Heart left ventricle (tissue), 16 donors: ENCODE results near the gene SEPTIN1. TPM values are rescaled to one million over a fixed set of nuclear protein-coding genes. Genes with fewer than 3 reads are reported as not detected.

Source experiments
- ATAC-seq, 4 donors: fragments of 200-7000 bp; cut with Tn5 transposase; one replicate each; pipeline ENCODE4 v1.9.1; 2020 to 2022; ENCODE audit warnings: moderate library complexity in 4 of 4, mild to moderate bottlenecking in 3 of 4, moderate number of reproducible peaks in 1 of 4
- DNase-seq, 5 donors: peaks; one replicate each; pipeline ENCODE4 v3.0.0-alpha.2; 2020
- H3K27ac ChIP-seq, 12 donors: fragments of 200-600 bp; sonication (generic) in 4 of 12; one replicate each; pipeline versions ENCODE4 v1.5.0 to v1.8.0; 2016 to 2022; ENCODE audit warnings: mild to moderate bottlenecking in 2 of 12
- H3K27me3 ChIP-seq, 9 donors: fragments of 200-600 bp; sonication (generic) in 2 of 9; one replicate each; pipeline versions ENCODE4 v1.5.1 to v1.8.0; 2016 to 2022; ENCODE audit warnings: mild to moderate bottlenecking in 3 of 9
- H3K36me3 ChIP-seq, 9 donors: fragments of 200-600 bp; sonication (generic) in 2 of 9; one replicate each; pipeline versions ENCODE4 v1.5.0 to v1.8.0; 2018 to 2022; ENCODE audit warnings: mild to moderate bottlenecking in 2 of 9
- H3K4me1 ChIP-seq, 12 donors: fragments of 200-600 bp; sonication (generic) in 4 of 12; one replicate each; pipeline versions ENCODE4 v1.5.0 to v1.8.0; 2016 to 2022; ENCODE audit warnings: mild to moderate bottlenecking in 3 of 12
- H3K4me3 ChIP-seq, 12 donors: fragments of 200-600 bp; sonication (generic) in 4 of 12; one replicate each; pipeline versions ENCODE4 v1.5.0 to v1.8.0; 2017 to 2022; ENCODE audit warnings: mild to moderate bottlenecking in 9 of 12, moderate library complexity in 4 of 12
- H3K9me3 ChIP-seq, 12 donors: fragments of 200-600 bp; sonication (generic) in 4 of 12; one replicate each; pipeline versions ENCODE4 v1.5.0 to v1.8.0; 2016 to 2022; ENCODE audit warnings: mild to moderate bottlenecking in 1 of 12
- POLR2A ChIP-seq, 2 donors: fragments of 450-650 bp; IDR thresholded peaks; one replicate each; pipeline ENCODE4 v1.6.1; 2017; ENCODE audit warnings: antibody characterized with exemption in 2 of 2, mild to moderate bottlenecking in 2 of 2, moderate library complexity in 2 of 2
- WGBS, 4 donors: extraction: QIAGEN DNeasy Blood & Tissue Kit in 2 of 4; methylation state at CpG; one replicate each; pipeline versions ENCODE4 v1.1.5 to v1.1.7; 2013 to 2018; 5-methylcytosine and 5-hydroxymethylcytosine counted together
- intact Hi-C, 10 donors: fragments of 100-400 bp; cut with DNase I; formaldehyde crosslinking; loops; one replicate each; pipeline versions ENCODE4 v1.11.1 to v1.14.2; 2022
- polyA plus RNA-seq, 2 donors: library from polyadenylated mRNA; stranded (reverse); fragments of 200-250 nt; gene quantifications; one replicate each; pipeline ENCODE4 v1.2.3, GENCODE V29; 2013
- total RNA-seq, 9 donors: library from RNA; depleted of rRNA in 2 of 9; stranded (reverse); fragments of >200 nt in 2 of 9; fragmentation: NEBNext Ultra II Directional in 3 of 9; extraction: Animal tissue kit (Norgen Biotek cat#: 25700) in 3 of 9; gene quantifications; one replicate each; pipeline versions ENCODE4 v1.1.0 to v1.2.4, GENCODE V29; 2016 to 2023
- TF ChIP-seq, protein P1 (sequence below), 12 donors: fragments of 200-600 bp; sonication (generic) in 4 of 12; IDR thresholded peaks; one replicate each; pipeline versions ENCODE4 v1.5.0 to v1.8.0; 2018 to 2022; ENCODE audit warnings: antibody characterized with exemption in 12 of 12, mild to moderate bottlenecking in 5 of 12
- donor health status: ischemic (EF 13 %, LVEDD 7.1; RV severe dilation, severe dysfunction).
- donor health status: healthy with polysubstance abuse.
- donor health status: DM: no; HTN: yes; CAD: no.
- donor health status: DM: no; HTN: no; CAD: no.
- donor health status: ischemic (EF 25% LVEDD 6.9; RV normal size, moderate dysfunction).
- donor health status: ischemic (EF 25% LVEDD 5.7; RV mildly dilated, moderate dysfunction).
- donor health status: healthy.
- donor health status: DM: yes; HTN: yes; CAD: no.
- donor health status: ischemic (EF 35%, LVEDD 5.7; RV mildly dilated, moderate dysfunction).
- donor health status: nonischemic (EF 11% LVEDD 7.7; RV severe dilation, severe dysfunction).
- donor health status: DM: yes; HTN: yes; CAD: no.
- donor health status: PGD.
- donor health status: ischemic (EF 29% LVEDD 5.4; RV normal size, mild dysfunction).
- donor health status: nonischemic (EF 23%, LVEDD 6.1; RV moderate dilation, normal function).

Gene SEPTIN1
- total and polyA plus RNA-seq, 11 donors: 0.44 to 9.2 (median 1.5) TPM; not detected in 1

DNA sequence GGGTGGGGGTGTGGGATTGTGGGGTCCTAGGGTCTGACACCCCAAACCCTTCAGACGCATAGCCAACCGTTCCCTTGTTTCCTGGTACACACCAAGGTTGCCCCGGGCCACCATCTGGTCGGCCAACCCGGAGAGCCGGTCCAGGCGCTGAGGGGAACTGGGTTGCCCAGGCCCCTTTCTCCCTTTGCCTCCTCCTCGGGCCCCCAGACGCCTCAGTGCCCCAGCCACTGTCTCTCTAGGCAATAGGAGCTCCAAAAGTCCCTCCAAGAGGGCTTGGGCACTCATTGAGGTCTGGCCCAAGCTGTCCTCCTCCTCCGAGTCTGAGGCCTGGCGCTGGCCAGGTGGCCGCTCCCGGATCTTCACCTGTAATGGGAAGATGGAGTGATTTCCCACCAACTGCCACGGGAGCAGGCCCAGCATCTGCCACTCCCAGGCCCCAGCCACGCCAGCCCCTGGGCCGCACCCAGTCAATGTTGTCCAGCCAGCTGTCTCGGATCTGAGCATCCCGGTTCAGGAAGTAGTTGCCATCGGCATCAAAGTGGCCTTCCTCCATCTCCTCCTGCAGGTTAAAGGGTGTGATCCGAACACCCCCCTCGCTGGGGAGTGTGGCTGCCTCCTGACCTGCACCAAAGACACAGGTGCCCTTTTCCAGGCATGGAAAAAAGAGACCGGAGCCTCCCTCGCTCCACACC is 28.8 kb downstream of the SEPTIN1 start:
- Histone ChIP-seq H3K4me3 (peak overlapping the region in 6 of 12 donors; percentile 68 to 90 (median 81)), H3K27me3 (no peaks in the 10 kb centered on the region), H3K27ac (peak overlapping the region in 5 of 12 donors; percentile 92 to 96 (median 94)), H3K36me3 (peaks cover 0 to 66% (median 53%) of the 10 kb centered on the region in 9 donors), H3K4me1 (peaks cover 12 to 47% (median 37%) of the 10 kb centered on the region in 12 donors), H3K9me3 (no peaks in the 10 kb centered on the region)
- TF ChIP-seq POLR2A (IDR thresholded peaks at IDR 0.05): no peak
- TF ChIP-seq, protein P1, sequence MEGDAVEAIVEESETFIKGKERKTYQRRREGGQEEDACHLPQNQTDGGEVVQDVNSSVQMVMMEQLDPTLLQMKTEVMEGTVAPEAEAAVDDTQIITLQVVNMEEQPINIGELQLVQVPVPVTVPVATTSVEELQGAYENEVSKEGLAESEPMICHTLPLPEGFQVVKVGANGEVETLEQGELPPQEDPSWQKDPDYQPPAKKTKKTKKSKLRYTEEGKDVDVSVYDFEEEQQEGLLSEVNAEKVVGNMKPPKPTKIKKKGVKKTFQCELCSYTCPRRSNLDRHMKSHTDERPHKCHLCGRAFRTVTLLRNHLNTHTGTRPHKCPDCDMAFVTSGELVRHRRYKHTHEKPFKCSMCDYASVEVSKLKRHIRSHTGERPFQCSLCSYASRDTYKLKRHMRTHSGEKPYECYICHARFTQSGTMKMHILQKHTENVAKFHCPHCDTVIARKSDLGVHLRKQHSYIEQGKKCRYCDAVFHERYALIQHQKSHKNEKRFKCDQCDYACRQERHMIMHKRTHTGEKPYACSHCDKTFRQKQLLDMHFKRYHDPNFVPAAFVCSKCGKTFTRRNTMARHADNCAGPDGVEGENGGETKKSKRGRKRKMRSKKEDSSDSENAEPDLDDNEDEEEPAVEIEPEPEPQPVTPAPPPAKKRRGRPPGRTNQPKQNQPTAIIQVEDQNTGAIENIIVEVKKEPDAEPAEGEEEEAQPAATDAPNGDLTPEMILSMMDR (IDR thresholded peaks at IDR 0.05): no peak
- ATAC-seq (no peak), DNase-seq (peak in 1 of 5 donors; percentile 46)
- WGBS, 4 donors: 90 to 92% (median 90%) methylated on average over 21 to 23 of the region's 23 CpGs
- intact Hi-C loops: loop anchor here in 4 of 10 donors (2.0 to 10.0 kb wide), 4 partner anchors 17 to 259 kb away; partner anchors contain the start of genes TBC1D10B (in 1 of the 4), TBX6 (in 1 of the 4) and YPEL3 (in 1 of the 4)

DNA sequence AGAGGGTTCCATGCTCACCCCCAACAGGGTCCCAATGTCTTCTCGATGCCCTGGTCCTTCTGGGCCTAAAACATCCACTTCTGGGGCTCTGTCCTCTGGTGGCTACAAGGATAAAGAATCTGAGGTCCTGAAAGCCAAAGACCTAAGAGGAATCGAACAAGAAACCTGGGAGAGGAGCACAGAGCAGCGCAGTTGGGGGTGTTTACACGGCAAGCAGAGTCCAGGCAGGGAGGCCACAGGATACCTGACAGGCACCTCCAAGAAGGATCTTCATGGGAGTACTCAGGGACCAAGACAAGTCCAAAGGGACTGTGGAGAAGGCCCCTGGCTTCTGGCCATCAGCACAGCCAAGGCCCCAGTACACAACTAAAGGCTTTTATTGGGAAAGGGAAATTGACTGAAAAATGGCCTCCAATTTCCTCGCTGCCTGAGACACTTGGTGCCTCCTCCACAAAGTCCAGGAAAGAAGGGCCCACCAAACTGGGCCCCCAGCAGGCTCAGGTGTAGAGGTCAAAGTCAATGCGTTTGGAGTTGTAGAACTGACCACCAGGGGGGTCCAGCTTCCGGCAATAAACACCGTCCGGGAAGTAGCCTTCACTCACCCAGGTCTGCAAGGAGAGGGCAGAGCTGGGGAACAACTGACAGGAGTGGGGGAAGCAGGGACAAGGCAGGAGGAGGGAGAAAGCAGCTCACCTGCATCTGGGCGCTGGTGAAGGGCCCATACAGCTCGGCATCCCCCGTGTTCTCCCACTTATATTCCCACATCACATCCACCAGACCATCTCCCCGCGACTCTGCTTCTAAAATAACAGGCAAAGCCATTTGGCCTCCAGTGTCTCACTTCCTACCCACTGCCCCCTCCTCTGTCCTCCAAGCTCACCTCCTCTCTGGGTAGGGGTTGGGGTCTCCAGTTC is 29.6 kb downstream of the SEPTIN1 start:
- TF ChIP-seq, protein P1 (IDR thresholded peaks at IDR 0.05): peak in 1 of 12 donors; percentile 16
- TF ChIP-seq POLR2A (IDR thresholded peaks at IDR 0.05): no peak
- peaks cover 12 to 47% (median 37%) of the 10 kb centered on the region in 12 donors for H3K4me1 ChIP-seq
- whole genome bisulfite sequencing, 4 donors: 79 to 84% (median 81%) methylated on average over 14 of the region's 14 CpGs
- intact Hi-C loops: loop anchor here in 2 of 10 donors (10.0 kb wide), 2 partner anchors 62 to 258 kb away; partner anchors contain the start of genes TBX6 (in 1 of the 2) and YPEL3 (in 1 of the 2)
- H3K27me3 ChIP-seq: no peaks in the 10 kb centered on the region
- no peaks in the 10 kb centered on the region for H3K9me3 ChIP-seq
- DNase-seq (peak in 1 of 5 donors; percentile 18), ATAC-seq (no peak)
- H3K36me3 ChIP-seq: peaks cover 0 to 58% (median 47%) of the 10 kb centered on the region in 9 donors
- H3K27ac ChIP-seq: peak overlapping the region in 11 of 12 donors; percentile 13 to 92 (median 57)
- no peak overlapping the region for H3K4me3 ChIP-seq

DNA sequence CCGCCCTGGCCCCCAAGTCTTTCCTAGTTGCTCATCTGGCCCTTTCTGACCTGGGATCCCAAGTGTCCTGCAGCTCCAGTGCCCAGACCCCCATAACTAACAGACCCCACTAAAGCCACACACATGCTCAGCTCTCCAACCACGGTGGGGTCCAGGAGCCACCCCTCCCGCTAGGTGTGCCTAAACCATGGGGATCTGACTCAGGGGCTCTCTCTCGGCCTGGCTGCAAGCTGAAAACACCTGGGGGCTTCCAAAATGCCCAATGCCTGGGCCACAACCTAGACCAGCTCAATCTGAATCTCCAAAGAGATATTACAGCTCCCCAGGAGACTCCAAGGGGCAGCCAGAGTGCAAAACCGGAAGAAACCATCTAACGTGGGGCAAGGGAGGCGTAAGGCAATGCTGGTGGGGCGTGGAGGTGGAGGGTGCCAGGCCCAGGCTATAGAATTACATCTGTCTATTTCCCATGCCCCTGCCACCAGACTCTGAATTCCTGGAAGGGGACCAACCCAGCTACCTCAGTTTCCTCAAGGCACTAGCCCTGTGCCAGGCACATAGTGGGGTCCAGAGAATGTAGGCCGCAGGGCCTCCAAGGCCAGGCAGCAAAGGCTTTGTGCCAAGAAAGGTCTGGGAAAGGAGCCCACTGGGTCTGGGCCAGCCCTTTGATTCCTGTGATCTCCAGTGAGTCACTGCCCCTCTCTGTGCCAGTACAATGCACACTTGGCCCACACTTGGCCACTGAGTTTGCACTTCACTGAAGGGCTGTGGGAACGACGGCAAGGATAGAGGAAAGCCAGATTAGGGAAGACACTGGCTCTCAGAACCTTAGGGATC is 30.6 kb downstream of the SEPTIN1 start:
- Histone ChIP-seq H3K9me3 (no peaks in the 10 kb centered on the region), H3K27me3 (no peaks in the 10 kb centered on the region), H3K4me3 (no peak overlapping the region), H3K4me1 (peaks cover 12 to 46% (median 37%) of the 10 kb centered on the region in 12 donors), H3K27ac (peak overlapping the region; percentile 13 to 92 (median 56)), H3K36me3 (peaks cover 0 to 48% (median 40%) of the 10 kb centered on the region in 9 donors)
- no peak for TF ChIP-seq POLR2A (IDR thresholded peaks at IDR 0.05)
- TF ChIP-seq, protein P1 (IDR thresholded peaks at IDR 0.05): no peak
- ATAC-seq: peak; percentile 46 to 70 (median 58)
- DNase-seq: peak; percentile 75 to 90 (median 82)
- intact Hi-C loops: loop anchor here in 2 of 10 donors (10.0 kb wide), 2 partner anchors 63 to 257 kb away; partner anchors contain the start of genes TBX6 (in 1 of the 2) and YPEL3 (in 1 of the 2)
- WGBS, 4 donors: 61 to 75% (median 64%) methylated on average over 9 to 11 of the region's 11 CpGs
